ENCODE measurements around the gene MLC1.

The MLC1 gene

DNA sequence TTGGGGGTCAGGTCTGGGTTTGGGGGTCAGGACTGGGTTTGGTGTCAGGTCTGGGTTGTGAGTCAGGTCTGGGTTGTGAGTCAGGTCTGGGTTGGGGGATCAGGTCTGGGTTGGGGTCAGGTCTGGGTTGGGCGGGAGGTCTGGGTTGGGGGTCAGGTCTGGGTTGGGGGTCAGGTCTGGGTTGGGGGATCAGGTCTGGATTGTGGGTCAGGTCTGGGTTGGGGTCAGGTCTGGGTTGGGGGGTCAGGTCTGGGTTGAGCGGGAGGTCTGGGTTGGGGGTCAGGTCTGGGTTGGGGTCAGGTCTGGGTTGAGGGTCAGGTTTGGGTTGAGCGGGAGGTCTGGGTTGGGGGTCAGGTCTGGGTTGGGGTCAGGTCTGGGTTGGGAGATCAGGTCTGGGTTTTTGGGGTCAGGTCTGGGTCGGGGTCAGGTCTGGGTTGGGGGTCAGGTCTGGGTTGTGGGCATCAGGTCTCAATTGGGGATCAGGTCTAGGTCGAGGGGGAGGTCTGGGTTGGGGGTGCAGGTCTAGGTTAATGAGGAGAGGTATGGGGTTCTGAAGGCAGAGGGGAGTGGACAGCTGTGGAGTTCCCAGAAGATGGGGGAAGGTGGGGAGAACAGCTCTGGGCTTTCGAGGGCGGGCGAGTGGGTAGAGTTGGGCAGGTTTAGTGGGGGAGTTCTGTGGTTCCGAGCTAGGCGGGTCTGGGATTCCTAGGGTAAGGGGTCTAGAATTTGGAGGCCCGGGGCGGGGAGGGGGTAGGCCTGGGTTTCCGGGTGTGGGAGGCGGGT, 27.8 kb downstream of the MLC1 start:
- DNase-seq, result no peak

DNA sequence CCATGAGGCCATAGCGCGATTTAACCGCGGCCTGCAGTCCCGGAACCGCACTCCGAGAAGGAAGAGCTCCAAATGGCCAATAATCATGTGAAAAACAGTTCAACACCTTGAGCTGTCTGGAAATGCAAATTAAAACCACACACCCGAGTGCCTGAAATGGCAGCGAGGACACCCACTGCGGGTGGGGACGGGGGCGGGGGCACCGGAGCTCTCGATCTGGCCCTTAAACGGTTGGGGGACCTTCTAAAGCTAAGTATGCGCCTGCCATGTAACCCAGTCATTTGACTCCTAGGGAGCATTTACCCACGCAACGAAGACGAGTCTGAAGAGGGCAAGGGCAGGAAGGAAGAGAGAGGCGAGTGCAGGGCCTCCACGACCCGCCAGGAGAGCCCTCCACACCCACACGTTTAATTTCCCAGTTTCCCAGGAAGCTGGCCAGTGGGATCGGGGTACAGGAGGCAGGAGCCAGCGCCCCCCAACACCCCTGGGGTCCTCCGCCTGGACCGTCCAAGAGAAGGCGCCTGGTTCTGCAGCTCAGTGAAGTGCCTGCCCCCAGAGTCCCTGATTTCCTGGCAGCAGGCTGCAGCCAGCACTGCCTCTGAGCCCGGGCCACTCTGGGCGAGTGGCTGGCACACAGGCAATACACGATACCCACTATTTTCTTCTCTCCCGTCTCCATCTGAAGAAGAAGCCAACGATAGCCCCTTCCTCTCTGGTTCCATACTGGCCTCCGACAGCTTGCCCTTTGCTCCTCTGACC, 28.8 kb downstream of the MLC1 start:
- DNase-seq, result no peak

DNA sequence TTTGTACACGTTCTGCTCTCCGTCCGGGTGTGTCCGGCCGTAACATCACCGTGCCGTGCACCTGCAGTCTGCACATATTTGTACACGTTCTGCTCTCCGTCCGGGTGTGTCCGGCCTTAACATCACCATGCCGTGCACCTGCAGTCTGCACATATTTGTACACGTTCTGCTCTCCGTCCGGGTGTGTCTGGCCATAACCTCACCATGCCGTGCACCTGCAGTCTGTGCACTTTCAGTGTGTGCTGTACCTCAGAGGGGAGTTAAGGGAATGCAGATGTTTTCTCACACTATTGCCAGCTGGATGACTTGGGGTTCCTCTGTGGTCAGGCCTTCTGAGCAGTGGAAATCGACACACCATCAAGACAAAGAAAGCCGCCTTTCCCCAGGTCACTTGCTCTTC, 31.4 kb downstream of the MLC1 start:
- no peak for DNase-seq

DNA sequence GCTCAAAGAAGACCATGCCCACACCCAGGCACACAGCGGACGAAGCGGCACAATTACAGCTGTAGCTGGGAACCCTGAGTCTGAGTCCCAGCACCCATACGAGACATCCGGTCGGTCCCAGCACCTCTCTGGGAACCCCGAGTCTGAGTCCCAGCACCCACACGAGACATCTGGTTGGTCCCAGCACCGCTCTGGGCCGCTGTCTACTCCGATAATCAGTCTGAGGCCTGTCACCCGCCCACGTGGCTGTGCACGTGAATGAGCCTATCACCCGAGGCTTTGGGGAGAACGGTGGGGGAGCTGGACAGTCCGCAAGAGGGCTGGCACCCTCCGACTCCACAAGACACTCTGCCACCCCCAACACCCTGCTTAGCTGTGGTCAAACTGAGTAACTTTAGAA, 33.3 kb downstream of the MLC1 start:
- DNase-seq, result no peak

DNA sequence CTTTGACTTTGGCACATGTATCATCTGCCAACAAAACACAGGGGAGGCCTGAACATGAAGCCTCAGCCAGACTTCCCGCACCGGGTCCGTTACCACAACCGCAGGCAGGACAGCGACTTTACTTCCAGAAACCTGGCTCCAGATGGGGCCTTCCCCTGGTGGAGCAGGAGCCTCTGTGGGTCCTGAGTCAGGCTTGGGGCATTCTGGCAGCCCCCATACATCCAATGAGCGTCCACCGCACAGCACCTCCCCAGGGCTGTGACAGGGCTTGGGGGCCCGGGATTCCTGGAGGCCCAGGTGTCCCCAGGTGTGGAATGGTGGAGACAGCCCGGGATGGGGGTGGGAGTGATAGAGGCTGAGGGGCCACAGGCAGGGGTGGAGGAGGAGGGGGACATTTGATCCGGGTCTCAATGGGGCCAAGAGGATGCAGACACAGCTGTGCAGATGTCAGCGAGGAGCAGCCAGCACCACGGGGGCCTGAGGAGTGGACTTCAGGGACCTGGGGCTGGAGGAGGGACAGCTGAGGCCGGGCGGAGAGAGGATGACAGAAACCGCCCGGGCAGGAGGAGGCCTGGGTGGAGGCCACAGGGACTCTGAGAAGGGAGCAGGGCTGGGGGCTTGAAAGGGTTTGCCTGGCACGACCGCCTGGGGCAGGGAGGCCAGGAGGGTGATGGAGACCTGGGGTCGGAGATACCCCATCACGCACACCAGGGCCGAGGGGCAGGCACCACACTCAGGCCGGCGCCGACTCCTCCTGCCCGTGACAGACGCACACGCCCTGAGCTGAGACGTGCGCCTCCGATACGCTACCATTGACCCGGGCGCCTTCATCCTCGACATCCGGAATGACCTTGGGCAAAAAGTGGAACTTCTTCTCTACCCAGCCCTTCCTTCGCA, 35.7 kb downstream of the MLC1 start:
- DNase-seq, result no peak

DNA sequence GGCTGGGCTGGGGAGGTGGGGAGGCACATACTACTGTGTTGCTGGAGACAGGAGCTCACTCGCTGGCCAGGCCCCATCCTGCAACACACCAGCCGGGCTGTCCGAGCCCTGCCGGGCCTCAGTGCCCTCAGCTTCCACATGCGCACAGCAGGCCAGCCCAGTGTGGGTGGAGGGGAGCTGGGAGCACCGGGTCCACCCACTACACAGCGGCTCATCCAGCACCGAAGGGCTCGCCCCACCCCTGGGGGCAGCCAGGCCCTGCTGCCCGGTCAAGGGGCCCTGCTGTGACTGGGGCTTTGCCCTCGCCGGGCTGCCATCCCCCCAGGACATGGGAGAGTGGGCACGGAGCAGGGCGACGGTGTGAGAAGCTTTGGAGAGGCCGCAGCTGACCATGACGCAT, 36.4 kb downstream of the MLC1 start:
- DNase-seq, result no peak

DNA sequence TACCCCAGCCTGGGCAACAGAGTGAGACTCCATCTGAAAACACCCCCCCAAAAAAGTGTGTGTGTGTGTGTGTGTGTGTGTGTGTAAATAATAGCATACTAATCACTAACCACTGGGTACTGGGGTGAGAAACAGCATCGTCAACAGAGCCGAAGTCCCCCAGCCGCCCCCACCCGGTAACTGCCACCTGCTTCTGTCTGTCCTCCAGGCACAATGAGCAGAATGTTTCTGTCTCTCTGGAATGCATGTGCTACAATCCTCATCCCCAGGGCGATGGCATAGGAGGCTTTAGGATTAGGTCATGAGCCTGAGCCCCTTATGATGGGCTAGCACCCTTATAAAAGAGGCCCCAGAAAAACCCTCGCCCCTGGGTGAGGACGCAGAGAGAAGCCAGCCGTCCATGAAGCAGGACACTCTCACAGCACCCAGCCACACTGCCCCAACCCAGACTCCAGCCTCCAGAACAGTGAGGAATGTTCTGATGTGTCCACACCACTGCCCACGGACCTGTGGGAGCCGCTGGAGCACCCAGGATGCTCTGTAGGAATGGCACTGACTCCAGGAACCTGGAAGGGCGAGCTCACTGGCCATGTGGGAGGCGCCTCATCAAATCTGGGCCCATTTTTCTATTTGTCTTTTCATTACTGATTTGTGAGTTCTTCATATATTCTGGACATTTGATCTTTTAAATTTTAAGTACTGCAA, 37.0 kb downstream of the MLC1 start:
- DNase-seq, result no peak

DNA sequence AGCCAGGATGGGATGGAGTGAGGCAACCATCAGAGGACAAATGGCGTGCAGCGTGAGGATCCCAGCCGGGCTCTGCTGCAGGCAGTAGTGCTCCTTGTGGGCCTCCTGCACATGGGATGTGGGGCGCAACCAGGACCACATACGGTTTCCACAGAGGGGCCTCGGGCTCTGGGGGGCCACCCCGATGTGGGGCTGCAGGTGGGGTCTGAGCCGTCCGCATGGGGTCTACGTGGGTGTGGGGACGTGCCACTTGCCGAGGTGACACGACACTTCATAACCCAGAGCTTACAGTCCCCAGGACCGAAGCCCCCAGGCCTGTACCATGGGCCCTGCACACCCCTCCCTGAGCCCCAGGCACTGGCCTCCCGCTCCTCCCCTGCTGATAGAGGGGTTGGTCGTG, 37.9 kb downstream of the MLC1 start:
- DNase-seq, result no peak

DNA sequence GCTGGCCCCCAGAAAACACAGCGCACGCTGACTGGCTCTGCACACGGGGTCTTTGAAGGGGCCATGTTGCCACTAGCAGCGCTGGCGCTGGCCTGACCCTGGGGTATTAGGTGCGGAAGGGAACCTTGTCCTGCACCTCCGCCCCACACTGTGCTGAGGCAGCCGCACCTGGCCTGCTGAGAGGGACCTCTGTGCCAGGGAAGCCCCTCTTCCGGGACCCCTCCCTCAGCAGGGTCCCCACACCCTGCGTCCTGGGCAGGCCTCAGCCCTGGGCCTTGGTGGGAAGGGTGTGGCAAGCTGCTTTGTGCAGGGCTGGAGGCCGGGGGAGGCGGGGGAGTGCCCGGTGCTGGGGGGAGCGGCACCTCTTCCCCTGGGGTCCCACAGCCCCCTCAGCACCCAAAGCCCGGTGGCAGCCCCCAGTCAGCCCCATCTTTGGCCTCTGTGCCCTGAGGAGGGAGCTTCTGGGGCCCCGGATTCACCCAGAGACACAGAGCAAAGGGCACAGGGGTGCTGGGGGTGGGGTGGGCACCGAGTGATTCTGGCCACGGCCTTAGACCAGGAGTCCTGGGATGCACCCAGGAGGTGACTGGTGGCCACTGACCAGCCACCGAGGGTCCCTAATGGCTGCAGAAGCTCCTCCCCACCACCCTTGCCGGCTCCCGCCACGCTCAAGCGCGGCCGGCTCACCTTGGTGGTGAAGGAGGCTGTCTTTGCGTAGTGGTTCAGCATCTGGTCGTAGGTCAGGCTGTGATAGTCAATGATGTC, 38.6 kb downstream of the MLC1 start:
- DNase-seq, result no peak

DNA sequence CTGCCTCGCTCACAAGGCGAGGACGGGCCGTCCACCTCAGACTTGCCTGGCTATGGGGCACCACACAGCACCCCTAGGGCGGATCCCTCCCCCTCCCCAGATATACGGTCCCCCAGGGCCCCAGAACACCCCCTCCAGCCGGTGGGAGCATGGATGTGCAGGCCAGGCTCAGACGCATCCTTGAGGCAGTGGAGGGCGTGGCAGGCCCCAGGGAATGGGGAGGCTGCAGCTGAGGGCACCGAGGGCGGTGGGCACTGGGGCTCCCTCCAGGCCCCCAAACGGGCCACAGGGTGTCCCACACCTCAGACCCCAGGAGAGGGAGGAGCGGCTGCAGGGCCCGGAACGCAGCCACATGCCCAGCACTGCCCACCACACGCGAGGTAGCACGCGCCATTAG, 39.2 kb downstream of the MLC1 start:
- DNase-seq, result no peak

DNA sequence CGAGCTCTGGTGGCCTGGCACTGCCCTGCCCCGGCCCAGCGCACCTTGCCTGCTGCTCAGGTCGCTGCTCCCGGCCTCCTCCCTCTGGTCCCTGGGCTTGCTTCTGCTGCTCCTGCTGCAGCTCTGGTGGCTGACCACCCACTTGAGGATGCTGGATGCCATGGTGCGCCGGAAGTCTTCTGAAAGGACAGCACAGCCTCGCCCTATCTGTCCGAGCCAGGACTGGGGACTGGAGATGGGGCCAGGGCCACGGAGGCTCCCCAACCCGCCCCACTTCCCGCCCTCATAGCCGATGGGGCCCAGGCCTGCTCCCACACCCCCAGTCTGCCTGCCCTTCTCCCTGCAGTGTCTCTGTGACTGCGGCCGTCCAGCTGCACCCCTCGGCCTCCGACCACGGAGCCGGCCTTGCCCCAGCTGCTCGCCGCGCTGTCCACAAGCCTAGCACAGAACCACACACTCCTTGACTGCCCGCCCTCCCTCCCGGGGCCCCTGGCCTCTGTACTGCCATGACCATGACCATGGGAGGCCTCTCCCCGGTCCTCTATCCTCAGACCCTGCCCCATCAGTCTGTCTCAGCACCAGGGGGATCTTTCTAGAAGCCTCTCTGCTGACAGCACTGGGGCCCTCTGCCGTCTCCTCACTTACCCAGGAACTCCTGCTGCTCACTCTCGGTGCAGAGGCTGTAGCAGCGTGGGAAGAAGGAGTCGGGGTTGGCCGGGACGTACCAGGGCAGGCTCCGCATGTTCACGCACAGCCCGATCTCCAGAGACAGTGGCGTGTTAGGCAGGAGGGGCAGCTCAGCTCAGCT, 39.8 kb downstream of the MLC1 start:
- DNase-seq, result no peak

DNA sequence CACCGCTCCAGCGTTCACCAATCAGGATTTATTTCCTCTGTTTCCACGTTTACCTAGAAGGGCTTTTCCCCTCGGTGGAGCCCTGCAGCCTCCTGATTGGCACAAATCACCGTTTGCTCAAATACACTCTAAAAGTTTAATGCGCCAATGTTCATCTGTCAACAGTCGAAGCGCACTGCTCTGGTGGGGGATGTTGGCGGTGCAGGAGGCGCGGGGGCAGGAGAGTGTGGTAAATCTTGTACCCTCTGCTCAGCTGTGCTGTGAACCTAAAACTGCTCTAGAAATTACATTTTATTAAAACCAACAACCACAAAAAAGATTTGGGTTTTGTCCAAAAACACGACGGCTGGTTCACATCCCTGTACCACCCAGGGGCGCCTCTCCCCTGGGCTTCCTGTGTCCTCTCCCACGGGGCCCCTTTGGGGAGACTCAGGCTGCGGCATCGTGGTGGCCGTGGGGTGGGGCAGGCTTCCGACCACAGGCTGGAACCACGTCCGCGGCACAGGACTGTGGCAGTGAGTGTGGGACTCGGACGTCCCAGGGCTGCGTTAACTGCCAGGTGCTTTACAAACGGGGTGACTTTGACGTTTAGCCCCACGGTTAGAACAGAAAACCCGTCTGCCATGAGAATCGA, 40.6 kb downstream of the MLC1 start:
- no peak for DNase-seq

DNA sequence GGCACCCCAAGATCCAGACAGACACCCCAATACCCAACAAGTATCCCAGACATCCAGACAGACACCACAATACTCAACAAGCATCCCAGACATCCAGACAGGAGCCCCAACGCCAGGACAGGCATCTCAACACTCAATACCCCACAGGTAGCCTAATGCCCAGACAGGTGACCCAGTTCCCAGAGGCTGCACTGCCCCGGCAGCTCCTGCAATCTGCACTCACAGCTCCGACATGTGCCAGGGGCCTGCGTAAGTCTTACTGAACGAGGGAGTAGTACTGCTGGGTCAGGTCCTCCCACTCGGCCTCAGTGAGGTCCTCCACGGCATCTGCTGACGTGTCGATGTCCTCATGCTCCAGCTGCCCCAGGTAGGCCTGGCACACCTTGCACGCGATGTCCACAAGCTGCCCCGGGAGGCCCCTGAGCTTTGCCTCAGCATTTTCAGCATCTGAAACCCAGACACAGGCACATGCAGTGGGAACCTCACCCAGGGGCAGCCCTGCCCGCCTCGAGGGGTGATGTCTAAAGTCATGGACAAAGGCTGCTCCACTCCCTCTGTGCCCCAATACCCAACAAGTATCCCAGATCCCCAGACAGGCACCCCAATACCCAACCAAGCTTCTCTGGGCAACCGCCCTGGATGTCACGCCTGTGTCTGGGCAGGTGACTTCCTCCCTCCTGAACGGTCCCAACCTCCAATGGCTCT, 43.7 kb downstream of the MLC1 start:
- no peak for DNase-seq

DNA sequence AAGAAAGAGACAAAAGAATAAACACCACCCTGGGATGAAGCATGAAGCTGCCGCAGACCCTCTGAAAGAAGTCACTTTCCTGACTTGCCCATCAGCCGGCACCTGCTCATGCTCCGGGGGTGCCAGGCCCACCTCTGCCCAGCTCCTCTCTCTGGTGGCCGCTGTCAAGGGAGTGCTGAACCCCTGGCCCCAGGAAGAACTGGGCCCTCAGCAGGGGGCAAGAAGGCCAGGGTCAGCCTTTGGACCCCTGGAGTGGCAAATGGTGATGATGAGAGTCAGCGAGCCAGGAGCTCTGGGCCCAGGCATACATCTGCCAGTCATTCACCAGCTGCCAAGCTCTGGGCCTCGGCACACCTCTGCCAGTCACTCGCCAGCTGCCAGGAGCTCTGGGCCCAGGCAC, 44.5 kb downstream of the MLC1 start:
- no peak for DNase-seq

DNA sequence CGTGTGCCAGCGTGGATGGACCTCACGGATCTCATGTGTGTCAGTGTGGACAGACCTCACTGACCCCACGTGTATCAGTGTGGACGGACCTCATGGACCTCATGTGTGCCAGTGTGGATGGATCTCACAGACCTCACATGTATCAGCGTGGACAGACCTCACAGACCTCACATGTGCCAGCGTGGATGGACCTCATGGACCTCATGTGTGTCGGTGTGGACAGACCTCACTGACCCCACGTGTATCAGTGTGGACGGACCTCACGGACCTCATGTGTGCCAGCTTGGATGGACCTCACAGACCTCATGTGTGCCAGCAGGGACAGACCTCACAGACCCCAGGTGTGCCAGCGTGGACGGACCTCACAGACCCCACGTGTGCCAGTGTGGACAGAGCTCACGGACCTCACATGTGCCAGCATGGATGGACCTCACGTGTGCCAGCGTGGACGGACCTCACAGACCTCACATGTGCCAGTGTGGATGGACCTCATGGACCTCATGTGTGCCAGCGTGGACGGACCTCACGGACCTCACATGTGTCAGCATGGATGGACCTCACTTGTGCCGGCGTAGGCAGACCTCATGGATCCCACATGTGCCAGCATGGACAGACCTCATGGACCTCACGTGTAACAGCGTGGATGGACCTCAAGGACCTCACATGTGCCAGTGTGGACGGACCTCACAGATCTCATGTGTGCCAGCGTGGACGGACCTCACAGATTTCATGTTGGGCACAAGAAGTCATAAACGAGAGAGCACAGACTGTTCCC, 45.4 kb downstream of the MLC1 start:
- no peak for DNase-seq

DNA sequence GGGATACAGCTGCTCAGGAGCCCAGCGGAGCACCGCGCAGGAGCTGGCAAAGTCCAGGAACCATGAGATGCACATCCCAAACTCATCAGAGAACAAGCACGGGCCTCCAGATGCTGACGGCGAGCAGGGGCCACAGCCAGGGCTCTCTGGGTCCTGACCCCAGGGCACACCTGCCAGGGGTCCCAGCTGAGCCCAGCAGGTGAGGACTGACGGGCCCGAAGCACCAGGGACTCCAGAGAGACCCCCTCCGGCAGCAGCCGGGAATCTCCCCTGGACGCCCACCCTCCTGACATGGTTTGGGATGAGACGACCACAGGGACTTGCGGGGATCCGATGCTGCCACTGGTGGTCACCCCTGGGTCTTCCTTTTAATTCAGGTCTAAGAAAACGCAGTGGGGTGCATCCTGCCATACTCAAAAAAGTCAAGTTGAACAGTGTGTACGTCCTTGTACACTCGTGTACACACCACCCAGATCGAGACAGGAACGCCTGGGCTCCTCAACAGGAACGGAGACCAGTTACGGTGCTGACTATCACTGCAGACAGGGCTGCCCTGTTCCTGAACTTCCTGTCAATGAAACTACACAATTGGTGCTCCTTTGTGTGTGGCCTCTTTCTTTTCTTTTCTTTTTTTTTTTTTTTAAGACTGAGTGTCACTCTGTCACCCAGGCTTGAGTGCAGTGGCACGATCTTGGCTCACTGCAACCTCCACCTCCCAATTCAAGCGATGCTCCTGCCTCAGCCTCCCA, 49.1 kb downstream of the MLC1 start:
- no peak for DNase-seq

DNA sequence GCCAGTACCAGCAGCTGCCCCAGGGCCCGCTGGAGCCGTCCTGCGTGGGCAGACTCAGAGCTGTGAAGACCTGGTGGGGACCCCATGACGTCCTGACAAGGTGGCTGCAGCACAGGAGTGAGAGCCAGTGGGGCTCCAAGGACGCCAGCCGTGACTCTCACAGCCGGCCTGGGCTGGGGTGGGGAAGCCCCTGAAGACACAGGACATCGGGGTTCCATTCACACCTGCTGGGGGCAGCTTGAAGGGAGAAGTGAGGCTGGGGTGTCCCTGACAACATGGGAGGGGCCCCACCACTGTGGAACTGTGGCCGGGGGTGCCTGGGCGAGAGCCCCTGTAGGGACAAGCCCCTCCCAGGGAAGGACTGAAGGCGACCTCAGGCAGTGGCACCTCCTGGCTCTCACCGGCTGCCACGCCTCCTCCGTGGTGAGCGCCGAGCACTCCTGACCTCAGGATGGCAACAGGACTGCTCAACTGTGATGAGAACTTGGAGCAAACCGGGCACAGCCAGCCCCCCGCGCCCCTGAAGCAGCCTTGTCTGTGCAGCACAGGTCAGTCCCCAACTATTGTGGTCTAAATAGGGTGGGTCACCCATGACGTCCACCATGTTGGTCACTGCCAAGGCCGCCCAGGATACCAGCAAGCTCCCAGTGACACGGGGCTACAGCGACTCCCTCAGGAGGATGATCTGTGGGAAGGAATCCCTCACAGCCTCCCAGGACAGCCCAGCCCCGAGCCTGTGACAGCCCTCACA, 49.9 kb downstream of the MLC1 start:
- no peak for DNase-seq

All from CD4-positive, alpha-beta T cell treated with Interferon alpha-2 for 1 hour (primary cell).